ENCODE measurements around the gene PPIAL4G.
"Not testable (repeated sequence)": the region's sequence is repeated elsewhere in the genome, so short reads cannot be mapped to it uniquely, and the experiment has no call there.

PPIAL4G gene

GRCh38 chr1:148483029-148483428 lies at the start of gene PPIAL4G:
PPIAL4G (minus strand) TSS chr1:148483302; CDS start chr1:148483252, 50 bp downstream.
- H3K9ac ChIP-seq; H3K4me3 ChIP-seq (ENCODE audit: low read depth, low read length); H3K4me1 ChIP-seq; H3K27me3 ChIP-seq (ENCODE audit: control insufficient read depth, insufficient read depth, low read length); H3K4me2 ChIP-seq (ENCODE audit: low read length); H3K9me3 ChIP-seq (ENCODE audit: control insufficient read depth, low read length); H3K36me3 ChIP-seq (ENCODE audit: control insufficient read depth, insufficient read depth, low read length); H3K79me2 ChIP-seq; H3K27ac ChIP-seq; H2AFZ ChIP-seq: not testable (repeated sequence)

GRCh38 chr1:148532158-148532557 lies 49.1 kb upstream of the PPIAL4G start:
- not testable (repeated sequence) for H3K9me3 ChIP-seq (ENCODE audit: control insufficient read depth, low read length); H3K79me2 ChIP-seq; H3K4me2 ChIP-seq (ENCODE audit: low read length)

GRCh38 chr1:148529101-148529567 lies 46.0 kb upstream of the PPIAL4G start:
- H3K27ac ChIP-seq; H3K27me3 ChIP-seq (ENCODE audit: control insufficient read depth, insufficient read depth, low read length); H3K36me3 ChIP-seq (ENCODE audit: control insufficient read depth, insufficient read depth, low read length); H3K79me2 ChIP-seq; H3K9ac ChIP-seq; H3K9me3 ChIP-seq (ENCODE audit: control insufficient read depth, low read length); H3K4me3 ChIP-seq (ENCODE audit: low read depth, low read length); H3K4me2 ChIP-seq (ENCODE audit: low read length); H3K4me1 ChIP-seq: not testable (repeated sequence)
- peak overlapping the region; percentile 46 for H2AFZ ChIP-seq

More at GRCh38 chr1:148532158-148532557, 49.1 kb upstream of the PPIAL4G start:
- not testable (repeated sequence) for H3K9ac ChIP-seq; H3K4me1 ChIP-seq; H2AFZ ChIP-seq; H3K27ac ChIP-seq; H3K4me3 ChIP-seq (ENCODE audit: low read depth, low read length); H3K36me3 ChIP-seq (ENCODE audit: control insufficient read depth, insufficient read depth, low read length); H3K27me3 ChIP-seq (ENCODE audit: control insufficient read depth, insufficient read depth, low read length)

- H3K27ac ChIP-seq; H3K4me3 ChIP-seq (ENCODE audit: low read depth, low read length): not testable (repeated sequence)
These were observed 45.5 kb upstream of the PPIAL4G start for GRCh38 chr1:148528591-148528990.

GRCh38 chr1:148526587-148526986 lies 43.5 kb upstream of the PPIAL4G start:
- H3K36me3 ChIP-seq (ENCODE audit: control insufficient read depth, insufficient read depth, low read length); H3K27ac ChIP-seq; H3K4me1 ChIP-seq; H3K27me3 ChIP-seq (ENCODE audit: control insufficient read depth, insufficient read depth, low read length); H3K4me3 ChIP-seq (ENCODE audit: low read depth, low read length); H3K9ac ChIP-seq; H2AFZ ChIP-seq; H3K9me3 ChIP-seq (ENCODE audit: control insufficient read depth, low read length); H3K4me2 ChIP-seq (ENCODE audit: low read length); H3K79me2 ChIP-seq: not testable (repeated sequence)

More at GRCh38 chr1:148528591-148528990, 45.5 kb upstream of the PPIAL4G start:
- not testable (repeated sequence) for H3K9ac ChIP-seq; H3K79me2 ChIP-seq; H3K27me3 ChIP-seq (ENCODE audit: control insufficient read depth, insufficient read depth, low read length); H3K9me3 ChIP-seq (ENCODE audit: control insufficient read depth, low read length); H3K36me3 ChIP-seq (ENCODE audit: control insufficient read depth, insufficient read depth, low read length); H2AFZ ChIP-seq; H3K4me2 ChIP-seq (ENCODE audit: low read length); H3K4me1 ChIP-seq

- H3K27me3 ChIP-seq (ENCODE audit: control insufficient read depth, insufficient read depth, low read length); H3K9ac ChIP-seq; H3K9me3 ChIP-seq (ENCODE audit: control insufficient read depth, low read length); H3K4me3 ChIP-seq (ENCODE audit: low read depth, low read length); H3K79me2 ChIP-seq; H3K4me2 ChIP-seq (ENCODE audit: low read length); H3K4me1 ChIP-seq; H3K36me3 ChIP-seq (ENCODE audit: control insufficient read depth, insufficient read depth, low read length); H2AFZ ChIP-seq; H3K27ac ChIP-seq: not testable (repeated sequence)
These were observed 40.4 kb upstream of the PPIAL4G start for GRCh38 chr1:148523205-148524144.

GRCh38 chr1:148522561-148523204 lies 39.6 kb upstream of the PPIAL4G start:
- H3K27me3 ChIP-seq (ENCODE audit: control insufficient read depth, insufficient read depth, low read length); H3K9me3 ChIP-seq (ENCODE audit: control insufficient read depth, low read length); H3K9ac ChIP-seq; H3K79me2 ChIP-seq; H2AFZ ChIP-seq; H3K36me3 ChIP-seq (ENCODE audit: control insufficient read depth, insufficient read depth, low read length); H3K4me1 ChIP-seq: not testable (repeated sequence)
- Histone ChIP-seq H3K4me2 (ENCODE audit: low read length) (peak overlapping the region; percentile 68), H3K4me3 (ENCODE audit: low read depth, low read length) (peak overlapping the region; percentile 71), H3K27ac (peak overlapping the region; percentile 80)

GRCh38 chr1:148522072-148522471 lies 39.0 kb upstream of the PPIAL4G start:
- Histone ChIP-seq H2AFZ (peak overlapping the region; percentile 17), H3K4me2 (ENCODE audit: low read length) (peak overlapping the region; percentile 42), H3K4me3 (ENCODE audit: low read depth, low read length) (peak overlapping the region; percentile 27), H3K27ac (peak overlapping the region; percentile 70)
- H3K9me3 ChIP-seq (ENCODE audit: control insufficient read depth, low read length); H3K27me3 ChIP-seq (ENCODE audit: control insufficient read depth, insufficient read depth, low read length); H3K79me2 ChIP-seq; H3K9ac ChIP-seq; H3K4me1 ChIP-seq; H3K36me3 ChIP-seq (ENCODE audit: control insufficient read depth, insufficient read depth, low read length): not testable (repeated sequence)

- not testable (repeated sequence) for H3K9ac ChIP-seq; H3K79me2 ChIP-seq; H3K9me3 ChIP-seq (ENCODE audit: control insufficient read depth, low read length); H3K4me3 ChIP-seq (ENCODE audit: low read depth, low read length); H3K4me1 ChIP-seq; H3K27me3 ChIP-seq (ENCODE audit: control insufficient read depth, insufficient read depth, low read length); H3K36me3 ChIP-seq (ENCODE audit: control insufficient read depth, insufficient read depth, low read length); H3K27ac ChIP-seq; H3K4me2 ChIP-seq (ENCODE audit: low read length); H2AFZ ChIP-seq
These were observed 31.2 kb upstream of the PPIAL4G start for GRCh38 chr1:148514310-148514709.

- H3K4me2 ChIP-seq (ENCODE audit: low read length); H3K79me2 ChIP-seq; H3K9ac ChIP-seq; H3K27ac ChIP-seq; H3K27me3 ChIP-seq (ENCODE audit: control insufficient read depth, insufficient read depth, low read length); H3K4me1 ChIP-seq; H3K36me3 ChIP-seq (ENCODE audit: control insufficient read depth, insufficient read depth, low read length); H3K9me3 ChIP-seq (ENCODE audit: control insufficient read depth, low read length); H2AFZ ChIP-seq; H3K4me3 ChIP-seq (ENCODE audit: low read depth, low read length): not testable (repeated sequence)
These were observed 29.6 kb upstream of the PPIAL4G start for GRCh38 chr1:148512571-148513184.

Data from parathyroid adenoma (tissue), 2 donors.